Transverse colon (tissue), 4 donors: ENCODE data around the gene CYB5R4. TPM values are rescaled to one million over a fixed set of nuclear protein-coding genes. Genes with fewer than 3 reads are reported as not detected.

Experiments
- DNase-seq: peaks from one replicate; pipeline ENCODE4 v3.0.0-alpha.2; 2019
- H3K27ac ChIP-seq, 4 donors: fragments of 200-600 bp; sonication (generic); 2 replicates each; pipeline ENCODE4 v1.5.1; 2016 to 2018; ENCODE audit warnings: inconsistent platforms in 4 of 4
- H3K27me3 ChIP-seq: fragments of 200-600 bp; sonication (generic); 2 replicates; pipeline ENCODE4 v1.5.1; 2017; ENCODE audit warnings: inconsistent platforms
- H3K36me3 ChIP-seq, 4 donors: fragments of 200-600 bp; sonication (generic); 2 replicates each; pipeline ENCODE4 v1.5.1; 2017 to 2019; ENCODE audit warnings: inconsistent platforms in 4 of 4
- H3K4me1 ChIP-seq, 4 donors: fragments of 200-600 bp; sonication (generic); 2 replicates each; pipeline ENCODE4 v1.5.1; 2017 to 2020; ENCODE audit warnings: inconsistent platforms in 4 of 4
- H3K4me3 ChIP-seq, 4 donors: fragments of 200-600 bp; sonication (generic); 1 replicate in 1 of 4; 2 replicates in 3 of 4; pipeline versions ENCODE4 v1.5.1 to v1.6.1; 2017 to 2019; ENCODE audit warnings: inconsistent platforms in 4 of 4
- H3K9me3 ChIP-seq, 2 donors: fragments of 200-600 bp; sonication (generic); 2 replicates each; pipeline ENCODE4 v1.5.1; 2017 to 2019; ENCODE audit warnings: inconsistent platforms in 2 of 2
- CTCF ChIP-seq, 5 experiments: fragments of 200-600 bp in 3 of 5; fragments of 450-650 bp in 2 of 5; sonication (generic) in 3 of 5; IDR thresholded peaks; 1 replicate in 2 of 5; 2 replicates in 3 of 5; pipeline ENCODE4 v1.5.1; 2016 to 2017; ENCODE audit warnings: antibody characterized with exemption in 5 of 5, inconsistent platforms in 3 of 5, mild to moderate bottlenecking in 2 of 5, moderate library complexity in 1 of 5
- EP300 ChIP-seq: sonication (generic); formaldehyde crosslinking; IDR thresholded peaks from one replicate; pipeline ENCODE4 v1.6.1; 2017; ENCODE audit warnings: antibody characterized with exemption, low read depth
- POLR2A ChIP-seq: fragments of 450-650 bp; IDR thresholded peaks from one replicate; pipeline ENCODE4 v1.6.1; 2016; ENCODE audit warnings: antibody characterized with exemption, mild to moderate bottlenecking, moderate library complexity
- POLR2AphosphoS5 ChIP-seq, 3 donors: sonication (generic); formaldehyde crosslinking; IDR thresholded peaks; one replicate each; pipeline ENCODE4 v1.6.1; 2016; ENCODE audit warnings: antibody characterized with exemption in 3 of 3
- WGBS, 2 donors: methylation state at CpG; one replicate each; pipeline ENCODE4 v1.1.5; 2018; ENCODE audit warnings: low coverage in 1 of 2; 5-methylcytosine and 5-hydroxymethylcytosine counted together
- in situ Hi-C, 4 donors: fragments of 200-750 bp; cut with MboI; loops; one replicate each; pipeline versions ENCODE4 v1.15.0 to v1.15.1; 2017; ENCODE audit warnings: low sequenced_read_pairs in 3 of 4, low pct_ligation_motif_present in 1 of 4, low pct_unique_long_range_greater_than_20kb in 1 of 4
- intact Hi-C: fragments of 100-400 bp; cut with DNase I; formaldehyde crosslinking; loops from one replicate; pipeline ENCODE4 v1.15.1; 2023; ENCODE audit warnings: low total_unique reads
- total RNA-seq, 4 donors: library from RNA; depleted of rRNA; stranded (reverse); fragments of >200 nt; gene quantifications; one replicate each; pipeline ENCODE4 v1.1.0, GENCODE V29; 2016

The CYB5R4 gene
- total RNA-seq, 4 donors from 2014 or later: 6.0 to 10.5 (median 8.4) TPM

- peaks cover 0 to 15% (median 7%) of the 10 kb centered on the region in 4 donors for H3K36me3 ChIP-seq
- no peak overlapping the region for H3K27ac ChIP-seq
- TF ChIP-seq EP300 (no peak), POLR2AphosphoS5 (IDR thresholded peaks at IDR 0.05) (no peak), POLR2A (no peak), CTCF (IDR thresholded peaks at IDR 0.05) (no peak)
- in situ Hi-C loops (no loop called here), intact Hi-C loops (no loop called here)
- no peaks in the 10 kb centered on the region for H3K9me3 ChIP-seq
- H3K27me3 ChIP-seq: no peaks in the 10 kb centered on the region
- no peak for DNase-seq
- H3K4me3 ChIP-seq: no peak overlapping the region
- H3K4me1 ChIP-seq: peaks cover 0 to 2% (median 0%) of the 10 kb centered on the region in 4 donors
Measured at GRCh38 chr6:83867043-83867442, 7.6 kb downstream of the CYB5R4 start.

GRCh38 chr6:83867527-83868161, 8.2 kb downstream of the CYB5R4 start:
- no peaks in the 10 kb centered on the region for H3K27me3 ChIP-seq
- peaks cover 0 to 15% (median 7%) of the 10 kb centered on the region in 4 donors for H3K36me3 ChIP-seq
- H3K4me1 ChIP-seq: no peaks in the 10 kb centered on the region
- DNase-seq: peak; percentile 36
- no peak for TF ChIP-seq POLR2AphosphoS5 (IDR thresholded peaks at IDR 0.05)
- TF ChIP-seq CTCF (IDR thresholded peaks at IDR 0.05): no peak
- no peak for TF ChIP-seq POLR2A
- no peak for TF ChIP-seq EP300
- intact Hi-C loops (no loop called here), in situ Hi-C loops (no loop called here)
- no peaks in the 10 kb centered on the region for H3K9me3 ChIP-seq
- H3K4me3 ChIP-seq: no peak overlapping the region
- WGBS, 2 donors: 91 to 100% methylated on average over 3 to 9 of the region's 9 CpGs
- no peak overlapping the region for H3K27ac ChIP-seq

GRCh38 chr6:83868639-83869038, 9.2 kb downstream of the CYB5R4 start:
- Histone ChIP-seq H3K4me1 (peaks cover 0 to 2% (median 0%) of the 10 kb centered on the region in 4 donors), H3K4me3 (no peak overlapping the region), H3K36me3 (peaks cover 0 to 15% (median 7%) of the 10 kb centered on the region in 4 donors), H3K27me3 (no peaks in the 10 kb centered on the region), H3K9me3 (no peaks in the 10 kb centered on the region), H3K27ac (no peak overlapping the region)
- TF ChIP-seq POLR2AphosphoS5 (IDR thresholded peaks at IDR 0.05) (no peak), CTCF (IDR thresholded peaks at IDR 0.05) (no peak), EP300 (no peak), POLR2A (no peak)
- DNase-seq: no peak
- intact Hi-C loops: no loop called here
- in situ Hi-C loops: no loop called here
- 68 to 71% methylated on average over 1 of the region's 1 CpG for WGBS, 2 donors

- DNase-seq: no peak
- Histone ChIP-seq H3K27ac (no peak overlapping the region), H3K4me1 (peaks cover 0 to 4% (median 0%) of the 10 kb centered on the region in 4 donors), H3K4me3 (no peak overlapping the region), H3K9me3 (no peaks in the 10 kb centered on the region), H3K36me3 (peaks cover 0 to 6% (median 2%) of the 10 kb centered on the region in 4 donors), H3K27me3 (no peaks in the 10 kb centered on the region)
- TF ChIP-seq CTCF (IDR thresholded peaks at IDR 0.05) (no peak), EP300 (no peak), POLR2AphosphoS5 (IDR thresholded peaks at IDR 0.05) (no peak), POLR2A (no peak)
- intact Hi-C loops: no loop called here
- 88 to 100% methylated on average over 4 of the region's 4 CpGs for WGBS, 2 donors
- in situ Hi-C loops: no loop called here
Measured at GRCh38 chr6:83870649-83871048, 11.2 kb downstream of the CYB5R4 start.
